ENCODE measurements around the gene CIB2. TPM values are rescaled to one million over a fixed set of nuclear protein-coding genes. Genes with fewer than 3 reads are reported as not detected.

The CIB2 gene
- total RNA-seq, 1 experiment from 2014 or later = 17.3 TPM

DNA sequence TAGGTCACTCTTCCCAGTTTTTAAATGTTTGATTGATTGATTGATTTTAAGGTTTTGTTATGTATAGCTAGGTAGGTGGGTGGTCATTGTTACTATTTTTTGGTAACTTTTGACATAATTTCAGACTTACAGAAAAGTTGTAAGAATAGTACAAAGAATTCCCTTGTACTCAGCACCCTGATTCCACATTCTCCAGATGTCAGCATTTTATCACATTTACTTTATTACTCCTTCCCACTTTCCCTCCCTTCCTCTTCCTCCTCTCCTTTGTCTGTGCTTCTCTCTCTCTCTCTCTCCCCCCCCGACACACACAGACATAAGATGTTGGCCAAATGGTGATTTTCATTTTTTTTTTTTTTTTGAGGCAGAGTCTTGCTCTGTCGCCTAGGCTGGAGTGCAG, 32.8 kb upstream of the CIB2 start:
- Histone ChIP-seq H2AFZ (ENCODE audit: low read depth, low read length, poor library complexity, severe bottlenecking) (no peak overlapping the region), H3K4me3 (replicated peaks in 1 of 2; ENCODE audit: low read depth in 1 of 2, low read length in 2 of 2) (no peak overlapping the region), H3K9me3 (ENCODE audit: control insufficient read depth in 1 of 2, insufficient read depth in 1 of 2, low read depth in 1 of 2, low read length in 2 of 2) (no peaks in the 10 kb centered on the region), H3K4me1 (ENCODE audit: control insufficient read depth in 1 of 2, insufficient read depth in 2 of 2, low read length in 2 of 2) (no peaks in the 10 kb centered on the region), H3K79me2 (ENCODE audit: insufficient read depth, low read length) (no peaks in the 10 kb centered on the region), H3K27me3 (ENCODE audit: insufficient read depth, low read length) (no peaks in the 10 kb centered on the region), H4K20me1 (ENCODE audit: insufficient read depth) (no peaks in the 10 kb centered on the region), H3K36me3 (ENCODE audit: control insufficient read depth in 1 of 2, insufficient read depth in 2 of 2, low read length in 2 of 2) (peaks cover 34 to 41% of the 10 kb centered on the region in 2 experiments), H3K27ac (ENCODE audit: low read depth, low read length) (no peak overlapping the region), H3K9me2 (ENCODE audit: insufficient read depth) (no peaks in the 10 kb centered on the region), H3K9ac (ENCODE audit: low read length) (no peak overlapping the region), H3K4me2 (ENCODE audit: low read length) (no peak overlapping the region)
- BruUV-seq (replicated peaks) = no TSS peak
- ChIA-PET POLR2A (no interaction called here), RAD21 (ENCODE audit: low non-redundant PET in 1 of 2, low total read pairs in 2 of 2, uncharacterized antibody in 2 of 2, unreplicated experiment in 2 of 2) (no interaction called here), CTCF (no interaction called here)
- intact Hi-C loops (cut with micrococcal nuclease) = no loop called here
- DNase-seq (ENCODE audit: low read depth, low spot score) (no peak), ATAC-seq (no peak)
- TF ChIP-seq, protein P1, sequence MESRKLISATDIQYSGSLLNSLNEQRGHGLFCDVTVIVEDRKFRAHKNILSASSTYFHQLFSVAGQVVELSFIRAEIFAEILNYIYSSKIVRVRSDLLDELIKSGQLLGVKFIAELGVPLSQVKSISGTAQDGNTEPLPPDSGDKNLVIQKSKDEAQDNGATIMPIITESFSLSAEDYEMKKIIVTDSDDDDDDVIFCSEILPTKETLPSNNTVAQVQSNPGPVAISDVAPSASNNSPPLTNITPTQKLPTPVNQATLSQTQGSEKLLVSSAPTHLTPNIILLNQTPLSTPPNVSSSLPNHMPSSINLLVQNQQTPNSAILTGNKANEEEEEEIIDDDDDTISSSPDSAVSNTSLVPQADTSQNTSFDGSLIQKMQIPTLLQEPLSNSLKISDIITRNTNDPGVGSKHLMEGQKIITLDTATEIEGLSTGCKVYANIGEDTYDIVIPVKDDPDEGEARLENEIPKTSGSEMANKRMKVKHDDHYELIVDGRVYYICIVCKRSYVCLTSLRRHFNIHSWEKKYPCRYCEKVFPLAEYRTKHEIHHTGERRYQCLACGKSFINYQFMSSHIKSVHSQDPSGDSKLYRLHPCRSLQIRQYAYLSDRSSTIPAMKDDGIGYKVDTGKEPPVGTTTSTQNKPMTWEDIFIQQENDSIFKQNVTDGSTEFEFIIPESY (IDR thresholded peaks at IDR 0.05; ENCODE audit: extremely low read depth, insufficient replicate concordance, low read length) = no peak
- TF ChIP-seq POLR2AphosphoS5 (IDR thresholded peaks at IDR 0.05; ENCODE audit: low read depth, low read length) (no peak), ATF3 (IDR thresholded peaks at IDR 0.05) (no peak), RAD21 (IDR thresholded peaks at IDR 0.05; ENCODE audit: low read depth) (no peak), CEBPB (IDR thresholded peaks at IDR 0.05; ENCODE audit: low read depth) (no peak), YY1 (IDR thresholded peaks at IDR 0.05; ENCODE audit: extremely low read depth, insufficient replicate concordance, low read depth, low read length) (no peak), JUND (IDR thresholded peaks at IDR 0.05) (no peak), CBX3 (IDR thresholded peaks at IDR 0.05; ENCODE audit: low read depth) (no peak), POLR2A (IDR thresholded peaks at IDR 0.05; ENCODE audit: borderline replicate concordance, extremely low read depth, insufficient read depth, insufficient read length) (no peak), REST (IDR thresholded peaks at IDR 0.05; ENCODE audit: low read depth) (no peak), ZNF274 (IDR thresholded peaks at IDR 0.05; ENCODE audit: low read depth, low read length) (no peak), EZH2phosphoT487 (IDR thresholded peaks at IDR 0.05; ENCODE audit: borderline replicate concordance) (no peak), SIN3A (IDR thresholded peaks at IDR 0.05; ENCODE audit: low read depth) (no peak), EGR1 (IDR thresholded peaks at IDR 0.05; ENCODE audit: low read depth) (no peak), FOSL1 (IDR thresholded peaks at IDR 0.05; ENCODE audit: low read depth) (no peak), ELF1 (IDR thresholded peaks at IDR 0.05; ENCODE audit: borderline replicate concordance, low read depth) (no peak)
- TF ChIP-seq, protein P2, sequence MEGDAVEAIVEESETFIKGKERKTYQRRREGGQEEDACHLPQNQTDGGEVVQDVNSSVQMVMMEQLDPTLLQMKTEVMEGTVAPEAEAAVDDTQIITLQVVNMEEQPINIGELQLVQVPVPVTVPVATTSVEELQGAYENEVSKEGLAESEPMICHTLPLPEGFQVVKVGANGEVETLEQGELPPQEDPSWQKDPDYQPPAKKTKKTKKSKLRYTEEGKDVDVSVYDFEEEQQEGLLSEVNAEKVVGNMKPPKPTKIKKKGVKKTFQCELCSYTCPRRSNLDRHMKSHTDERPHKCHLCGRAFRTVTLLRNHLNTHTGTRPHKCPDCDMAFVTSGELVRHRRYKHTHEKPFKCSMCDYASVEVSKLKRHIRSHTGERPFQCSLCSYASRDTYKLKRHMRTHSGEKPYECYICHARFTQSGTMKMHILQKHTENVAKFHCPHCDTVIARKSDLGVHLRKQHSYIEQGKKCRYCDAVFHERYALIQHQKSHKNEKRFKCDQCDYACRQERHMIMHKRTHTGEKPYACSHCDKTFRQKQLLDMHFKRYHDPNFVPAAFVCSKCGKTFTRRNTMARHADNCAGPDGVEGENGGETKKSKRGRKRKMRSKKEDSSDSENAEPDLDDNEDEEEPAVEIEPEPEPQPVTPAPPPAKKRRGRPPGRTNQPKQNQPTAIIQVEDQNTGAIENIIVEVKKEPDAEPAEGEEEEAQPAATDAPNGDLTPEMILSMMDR (IDR thresholded peaks at IDR 0.05 in 2 of 3, conservative IDR thresholded peaks at IDR 0.05 in 1 of 3; ENCODE audit: borderline replicate concordance in 1 of 3, insufficient read depth in 1 of 3, low read depth in 2 of 3, low read length in 2 of 3) = no peak

Data from HCT116 (cell line).